Measurements from ENCODE around the gene CDC14B.
"Not testable (repeated sequence)": the region's sequence is repeated elsewhere in the genome, so short reads cannot be mapped to it uniquely, and the experiment has no call there.

CDC14B gene

DNA sequence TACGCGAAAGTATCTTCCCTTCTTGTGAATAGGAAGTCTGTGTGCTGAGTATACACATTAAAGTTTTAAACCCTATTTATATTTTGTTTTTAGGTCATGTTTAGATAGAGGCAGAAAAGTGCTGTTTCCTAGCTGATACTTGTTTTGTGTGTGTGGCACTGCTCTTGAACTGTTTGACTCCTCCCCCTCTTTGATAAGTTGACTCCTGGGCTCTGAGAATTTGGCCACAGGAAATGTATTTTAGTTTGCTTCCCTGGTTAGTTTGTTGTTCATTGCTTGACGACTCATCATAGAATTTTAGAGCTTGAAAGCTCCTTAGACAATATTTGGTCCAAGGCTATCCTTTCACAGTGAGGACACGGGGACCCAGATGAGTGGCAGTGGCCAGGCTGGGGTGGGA is 2.0 kb upstream of the CDC14B start:
- DNase-seq: no peak

DNA sequence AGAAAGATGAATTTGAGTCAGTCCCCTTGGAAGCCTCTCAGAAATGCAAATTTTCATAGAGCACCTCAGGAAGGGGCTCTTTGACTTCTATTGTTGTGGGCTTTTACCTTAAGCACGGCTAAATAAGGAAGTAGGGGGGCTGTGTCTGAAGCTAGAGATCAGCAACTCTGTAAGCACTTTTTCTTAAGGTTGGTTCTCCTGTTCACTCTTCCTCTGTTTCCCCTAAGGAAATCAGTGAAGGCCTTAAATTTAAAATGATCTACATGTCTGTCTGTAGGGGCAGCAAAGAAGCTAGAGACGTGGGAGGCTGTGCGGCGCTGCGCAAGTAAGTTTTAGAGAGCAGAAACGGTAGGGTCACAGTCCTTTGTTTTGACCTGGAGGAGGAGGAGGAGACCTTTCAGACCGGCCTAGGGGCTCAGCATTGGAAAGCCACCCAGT is 1.2 kb upstream of the CDC14B start:
- no peak for DNase-seq

DNA sequence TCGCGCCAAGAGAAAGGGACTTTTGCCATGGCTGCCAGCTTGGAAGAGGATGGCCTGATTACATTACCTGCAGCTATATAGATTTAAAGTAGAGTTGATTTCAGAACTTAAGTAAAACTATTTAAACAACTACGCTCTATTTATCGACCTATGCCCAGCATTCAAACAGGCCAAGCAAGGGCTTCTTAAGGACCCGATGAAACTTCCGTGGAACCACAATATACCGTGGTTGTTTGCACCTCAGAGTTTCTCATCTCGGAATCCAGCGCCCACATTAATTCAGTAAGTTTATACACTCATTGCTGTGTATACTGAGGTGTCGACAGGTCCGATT is 505 bp upstream of the CDC14B start:
- no peak for DNase-seq

DNA sequence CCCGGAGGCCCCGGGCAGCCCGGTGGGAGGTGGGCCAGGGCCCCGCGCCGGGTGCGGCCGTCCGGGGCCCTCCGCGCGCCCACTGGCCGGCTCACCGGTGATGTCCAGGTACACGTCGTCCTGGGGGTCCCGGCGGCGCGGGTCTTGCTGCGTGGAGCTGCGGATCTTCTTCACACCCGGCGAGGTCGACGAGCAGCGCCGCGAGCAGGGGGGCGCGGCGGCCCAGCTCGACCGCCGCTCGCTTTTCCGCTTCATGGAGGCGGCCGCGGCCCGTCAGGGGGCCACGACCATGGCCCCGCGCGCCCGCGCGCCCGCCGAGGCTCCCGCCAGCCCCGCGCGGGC is 548 bp downstream of the CDC14B start:
- no peak for DNase-seq

DNA sequence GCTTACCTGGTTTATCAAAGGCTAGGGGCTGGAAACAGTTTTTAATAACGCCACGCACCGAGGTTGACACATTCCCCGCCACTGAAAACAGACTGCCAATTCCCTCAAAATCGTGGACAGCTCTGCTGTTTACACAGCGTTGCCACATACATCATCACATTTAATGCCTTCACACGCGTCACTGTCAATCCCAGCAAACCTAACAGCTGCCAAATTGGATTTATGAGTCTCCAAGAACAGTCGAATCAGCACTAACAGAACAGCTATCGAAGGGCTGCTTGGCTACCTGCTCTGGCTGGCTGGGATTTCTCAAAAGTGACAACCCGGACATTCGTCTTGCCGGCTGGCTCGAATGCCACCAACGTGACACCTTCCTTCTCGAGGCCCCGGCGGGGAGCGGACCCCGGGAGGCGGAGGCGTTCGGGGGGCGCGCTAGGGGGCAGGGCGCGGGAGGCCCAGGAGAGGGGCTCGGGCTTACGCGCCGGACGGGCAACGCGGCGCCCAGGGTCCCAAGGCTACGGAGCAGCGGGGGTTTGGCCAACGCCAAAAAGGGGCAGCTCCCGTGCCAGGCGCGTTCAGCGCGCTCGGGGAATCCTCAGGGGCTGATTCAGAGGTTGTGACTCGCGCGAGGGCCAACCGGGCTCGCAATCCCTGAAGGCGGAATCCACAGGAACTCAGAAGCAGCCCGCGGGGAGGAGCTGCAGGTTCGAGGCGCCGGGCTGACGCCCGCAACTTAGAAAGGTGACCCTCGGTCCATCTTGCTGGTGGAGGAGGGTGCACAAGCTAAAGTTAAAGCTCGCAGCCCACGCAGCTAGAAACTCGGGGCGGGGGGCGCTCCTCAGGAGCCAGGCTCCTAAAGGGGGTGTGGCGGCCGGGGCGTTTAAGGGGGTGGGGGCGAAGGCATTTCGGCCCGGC is 1.2 kb downstream of the CDC14B start:
- peak; percentile 3 for DNase-seq

DNA sequence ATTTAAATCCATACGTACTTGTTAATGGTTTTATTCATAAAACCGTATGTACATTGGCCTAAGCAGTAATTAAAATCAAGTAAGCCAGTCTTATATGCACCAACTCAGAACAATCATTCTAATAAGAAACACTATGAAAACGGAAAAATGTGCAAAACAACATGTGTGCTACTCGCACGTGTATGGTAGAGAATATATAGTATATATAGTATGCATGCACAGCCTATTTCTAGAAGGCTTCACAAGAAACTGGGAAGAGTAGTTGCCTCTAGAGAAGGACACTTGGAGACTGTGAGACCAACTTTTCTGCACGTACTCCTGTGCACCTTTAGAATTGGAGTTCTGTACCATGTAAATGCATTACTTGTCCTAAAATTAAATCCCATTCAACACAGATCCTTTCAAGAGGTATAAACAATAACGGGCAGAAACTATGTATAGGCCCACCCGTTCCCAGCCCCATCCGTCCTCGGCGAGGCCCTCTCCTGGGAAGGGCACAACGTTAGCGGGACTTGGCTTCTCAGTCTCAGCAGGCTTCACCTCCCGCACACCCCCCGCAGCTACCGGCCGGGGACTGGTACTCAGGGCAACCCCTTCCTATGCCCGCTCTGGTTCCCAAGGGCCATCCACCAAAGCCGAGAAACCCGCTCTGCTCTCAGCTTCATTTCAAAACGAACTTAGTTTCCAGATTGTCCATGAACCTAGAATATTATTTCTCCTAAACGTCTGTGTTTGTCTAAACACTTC is 2.0 kb downstream of the CDC14B start:
- DNase-seq: no peak

DNA sequence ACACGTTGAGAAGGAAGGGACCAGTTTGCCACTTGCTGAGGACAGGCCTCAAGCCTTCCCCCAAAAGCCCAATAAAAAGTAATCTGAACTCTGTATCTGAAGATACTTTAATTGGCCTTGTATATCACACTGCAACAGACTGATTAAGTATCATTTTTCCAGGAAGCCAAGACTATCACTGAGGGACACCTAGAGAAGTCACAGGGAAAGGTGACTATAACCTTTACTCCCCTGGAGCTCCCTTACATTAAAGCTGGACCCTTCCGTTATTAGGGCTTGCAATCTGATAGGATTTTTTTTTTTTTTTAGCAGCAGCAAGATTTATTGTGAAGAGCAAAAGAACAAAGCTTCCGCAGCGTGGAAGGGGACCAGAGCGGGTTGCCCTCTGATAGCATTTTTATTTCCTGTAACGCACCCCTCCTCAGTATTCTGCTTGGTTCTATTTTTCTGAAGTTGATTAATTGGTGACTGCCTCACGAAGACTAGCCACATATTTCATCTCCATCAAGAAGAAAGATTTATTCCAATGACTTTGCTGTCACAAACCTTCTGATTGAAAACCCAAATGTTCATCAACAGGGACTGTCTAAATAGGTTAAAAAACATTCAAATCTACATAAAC is 2.7 kb downstream of the CDC14B start:
- no peak for DNase-seq

DNA sequence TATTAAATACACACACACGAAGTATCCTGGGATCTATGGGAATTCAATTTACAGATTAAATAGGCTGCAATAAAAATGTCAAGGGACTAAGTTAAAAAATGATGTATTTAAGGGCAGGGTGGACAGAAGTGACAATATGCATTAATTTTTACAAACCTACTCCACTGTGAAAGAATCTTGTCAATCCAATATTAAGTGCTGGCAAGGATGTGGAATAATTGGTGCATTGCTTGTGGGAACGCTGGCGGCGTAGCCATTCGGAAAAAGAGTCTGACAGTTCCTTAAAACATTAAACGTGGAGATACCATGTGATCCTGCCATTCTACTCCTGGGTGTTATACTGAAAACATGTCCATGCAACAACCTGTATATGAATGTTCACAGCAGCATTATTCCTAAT is 4.2 kb downstream of the CDC14B start:
- DNase-seq: no peak

DNA sequence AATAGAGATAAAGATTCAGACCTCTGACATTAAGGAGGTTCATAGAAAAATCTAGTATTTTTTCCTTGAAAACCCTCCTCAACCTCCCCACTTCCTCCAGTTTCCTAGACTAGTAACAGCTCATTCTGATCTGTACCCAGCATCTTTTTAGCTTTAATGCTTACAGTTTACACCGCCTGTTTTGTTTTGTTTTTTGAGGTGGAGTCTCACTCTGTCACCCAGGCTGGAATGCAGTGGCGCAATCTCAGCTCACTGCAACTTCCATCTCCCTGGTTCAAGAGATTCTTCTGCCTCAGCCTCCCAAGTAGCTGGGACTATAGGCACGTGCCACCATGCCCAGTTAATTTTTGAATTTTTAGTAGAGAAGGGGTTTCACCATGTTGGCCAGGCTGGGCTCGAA is 5.0 kb downstream of the CDC14B start:
- not testable (repeated sequence) for DNase-seq

DNA sequence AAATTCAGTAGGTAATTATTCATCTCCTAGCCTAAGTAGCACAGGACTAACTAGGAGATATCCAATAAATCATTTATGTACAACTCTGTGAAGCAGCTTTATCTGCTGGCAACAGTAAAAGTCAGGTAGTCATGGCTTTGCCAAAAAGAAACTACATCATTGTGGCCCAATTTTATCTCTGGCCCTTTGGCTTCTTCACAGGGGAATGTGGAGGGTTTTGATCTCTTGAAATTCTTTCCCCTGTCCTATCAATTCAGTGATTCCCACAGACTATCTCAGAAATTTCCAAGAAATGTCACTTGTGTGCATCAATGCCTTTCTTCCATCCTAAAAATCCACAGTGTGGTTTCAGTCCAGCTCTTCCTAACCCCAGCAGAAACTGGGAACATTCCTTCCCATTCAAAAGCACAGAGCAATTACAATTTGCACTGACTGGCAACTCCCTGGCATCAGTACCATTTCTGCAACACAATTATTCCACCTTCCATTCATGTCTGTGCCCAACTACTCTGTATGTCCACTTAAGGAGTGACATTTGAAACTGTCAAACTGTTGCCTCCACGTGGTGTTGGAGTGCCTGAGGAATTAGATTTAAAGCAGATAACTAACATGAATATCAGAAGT is 6.6 kb downstream of the CDC14B start:
- no peak for DNase-seq

DNA sequence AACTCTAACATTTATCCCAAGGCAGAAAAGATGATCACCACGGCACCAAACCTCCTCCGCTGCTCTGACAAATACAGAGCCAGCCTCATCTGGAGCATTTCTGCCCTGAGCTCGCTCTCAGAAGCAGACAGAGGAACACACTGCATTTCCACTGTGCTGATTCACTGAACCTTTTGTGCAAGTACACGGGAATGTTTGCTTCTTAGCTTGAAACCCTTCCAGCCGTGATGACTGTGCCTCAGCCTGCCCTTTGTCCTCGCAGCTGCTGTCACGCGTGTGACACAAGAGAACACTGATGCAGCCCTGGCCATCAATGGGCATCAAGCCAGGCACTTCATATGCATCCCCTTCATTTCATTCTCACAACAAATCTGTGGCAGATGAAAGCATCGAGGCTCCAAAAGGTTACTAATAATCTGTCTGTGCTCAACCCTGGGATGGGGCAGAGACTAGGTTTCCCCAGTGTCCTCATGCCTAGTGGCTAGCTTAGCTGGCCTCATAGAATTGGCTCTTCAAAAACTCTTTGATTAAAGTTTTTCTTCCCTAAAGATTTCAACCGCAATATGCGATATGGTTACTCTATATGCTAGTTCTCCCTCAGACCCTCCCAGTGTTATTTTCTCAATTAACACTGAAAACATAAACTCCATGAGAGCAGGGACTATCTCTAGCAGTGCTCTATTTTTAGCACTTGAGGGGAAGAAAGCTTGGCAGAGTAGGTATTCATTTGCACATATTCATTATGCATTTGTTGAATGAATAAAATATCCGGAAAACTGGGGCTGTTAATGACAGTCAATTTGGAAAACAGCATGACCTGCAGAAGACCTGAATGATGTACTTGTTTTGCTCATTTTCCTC is 7.3 kb downstream of the CDC14B start:
- DNase-seq: no peak

DNA sequence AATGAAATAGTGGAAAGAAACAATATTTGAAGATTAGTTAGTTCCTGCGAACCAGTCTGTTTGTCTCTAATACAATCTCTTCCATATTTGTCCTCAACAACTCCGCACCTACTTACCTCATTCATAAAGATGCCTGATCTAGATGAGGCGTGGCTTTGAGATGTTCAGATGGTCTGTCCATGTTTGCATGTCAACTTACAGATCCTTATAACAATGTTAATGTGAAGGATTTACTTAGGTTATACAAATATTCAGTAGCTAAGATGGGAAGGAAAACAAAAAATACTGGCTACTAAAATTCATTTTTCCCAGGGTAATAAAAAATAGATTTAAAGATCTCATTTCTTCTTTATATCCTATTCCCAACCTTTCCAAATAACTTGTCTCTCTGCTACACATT is 8.3 kb downstream of the CDC14B start:
- DNase-seq: no peak

DNA sequence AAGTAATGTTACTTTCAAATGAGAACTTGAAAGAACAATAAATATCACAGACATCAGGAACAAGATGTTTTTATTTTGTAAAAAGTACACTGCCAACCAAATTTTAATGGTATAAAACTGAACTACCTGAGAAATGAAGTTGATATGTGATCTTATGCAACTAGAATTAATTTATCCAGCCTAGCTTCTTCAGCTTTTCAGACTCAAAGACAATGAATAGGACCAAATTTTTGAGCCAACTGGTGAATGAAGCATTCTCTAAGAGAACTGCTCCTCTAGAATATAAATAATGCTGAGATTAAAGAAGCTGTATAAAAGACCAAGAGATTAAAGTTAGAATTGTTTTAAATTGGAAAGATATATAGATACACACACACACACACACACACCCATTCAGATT is 9.9 kb downstream of the CDC14B start:
- DNase-seq: no peak

DNA sequence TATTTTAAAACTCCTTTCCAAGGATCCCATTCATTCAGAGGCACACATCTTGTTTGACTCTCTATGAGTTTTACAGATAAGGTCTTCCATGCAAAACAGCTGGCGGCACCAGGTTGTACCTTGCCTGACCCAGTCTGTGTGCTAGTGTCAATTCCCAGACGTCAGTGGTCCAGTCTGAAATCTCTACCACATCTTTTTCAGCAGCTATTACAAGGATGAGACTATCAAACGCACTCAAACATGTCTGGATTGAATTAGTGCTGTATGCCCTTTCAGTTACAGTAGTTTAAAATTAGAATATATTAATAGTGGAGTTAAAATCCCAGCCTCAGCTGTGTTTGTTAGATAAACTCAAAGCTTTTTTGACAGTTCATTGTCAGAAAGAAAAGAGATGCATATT is 11.7 kb downstream of the CDC14B start:
- DNase-seq: no peak

DNA sequence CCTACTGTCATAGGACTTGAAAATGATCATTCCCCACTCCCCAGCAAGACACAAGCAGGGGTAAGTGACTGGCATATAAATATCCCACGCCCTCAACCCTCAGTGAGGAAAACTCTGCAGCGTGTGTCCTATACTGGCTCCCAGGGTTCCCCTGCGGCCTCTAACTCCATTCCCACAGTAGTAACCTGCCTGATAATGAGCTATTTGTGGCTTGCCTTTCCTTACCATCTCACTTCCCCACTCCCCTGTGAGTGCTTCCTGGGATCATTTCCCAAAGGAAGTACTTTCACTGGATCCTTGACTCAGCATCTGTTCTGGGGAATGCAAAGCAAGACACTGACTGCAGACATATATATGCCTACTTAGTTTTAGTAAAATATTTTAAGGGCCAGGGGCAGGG is 14.3 kb downstream of the CDC14B start:
- DNase-seq: no peak

DNA sequence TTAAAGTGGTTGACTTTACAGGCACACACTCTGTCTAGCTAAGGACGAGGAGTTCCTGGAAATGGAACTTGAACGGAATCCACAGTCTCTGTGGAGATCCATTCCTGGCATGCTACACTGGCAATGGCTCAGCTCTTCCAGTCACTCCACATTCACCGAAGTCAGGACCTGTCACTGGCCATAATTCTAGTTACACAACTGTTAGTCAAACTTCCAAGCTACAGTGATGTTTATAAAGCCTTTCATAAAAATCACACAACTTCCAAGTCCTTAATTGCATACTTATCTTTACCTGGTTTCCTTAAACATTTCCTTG is 15.7 kb downstream of the CDC14B start:
- DNase-seq: no peak

DNA sequence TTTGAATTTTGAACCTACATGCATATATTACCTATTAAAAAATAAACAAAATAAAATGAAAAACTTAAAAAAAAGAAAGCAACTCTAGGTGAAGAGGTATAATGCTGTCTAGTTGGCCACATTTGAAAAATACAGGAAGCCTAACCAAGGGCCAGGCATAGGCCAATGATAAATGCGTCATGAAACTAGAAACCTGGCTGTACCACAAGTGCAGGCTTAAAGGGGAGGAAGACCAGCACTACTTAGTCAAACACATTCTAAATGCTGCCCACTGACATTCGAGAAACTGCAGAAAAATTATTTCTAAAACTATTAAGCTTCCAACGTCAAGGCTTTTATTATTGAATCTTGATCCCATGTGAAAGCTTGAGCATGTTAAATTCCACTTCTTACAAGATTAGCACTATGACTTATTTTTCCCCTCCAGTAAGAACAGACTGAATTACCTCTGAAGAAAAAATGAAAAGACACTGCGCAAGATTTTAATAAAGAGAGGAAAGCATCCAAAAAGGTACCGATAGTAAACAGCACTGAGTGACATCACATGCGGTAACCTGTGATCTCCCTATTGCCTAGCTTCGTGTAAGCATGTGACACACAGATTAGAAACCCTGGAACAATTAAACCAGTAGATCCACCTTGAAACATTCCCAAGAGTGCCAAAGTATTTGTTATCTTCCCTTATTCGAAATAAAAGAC is 16.2 kb downstream of the CDC14B start:
- no peak for DNase-seq

DNA sequence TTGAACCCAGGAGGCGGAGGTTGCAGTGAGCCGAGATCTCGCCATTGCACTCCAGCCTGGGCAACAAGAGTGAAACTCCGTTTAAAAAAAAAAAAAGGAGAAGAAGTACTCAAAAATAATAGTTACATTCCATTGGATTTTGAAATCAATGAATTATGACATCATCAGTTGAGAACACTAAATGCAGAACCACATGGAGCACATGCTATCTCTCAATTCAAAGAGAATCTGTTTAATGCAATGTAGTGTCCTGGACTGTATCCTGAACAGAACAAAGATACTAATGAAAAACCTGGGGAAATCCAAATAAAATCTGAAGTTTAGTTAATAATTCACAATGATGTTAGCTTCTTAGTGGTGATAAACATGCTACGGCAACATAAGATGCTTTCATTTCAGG is 20.3 kb downstream of the CDC14B start:
- no peak for DNase-seq

DNA sequence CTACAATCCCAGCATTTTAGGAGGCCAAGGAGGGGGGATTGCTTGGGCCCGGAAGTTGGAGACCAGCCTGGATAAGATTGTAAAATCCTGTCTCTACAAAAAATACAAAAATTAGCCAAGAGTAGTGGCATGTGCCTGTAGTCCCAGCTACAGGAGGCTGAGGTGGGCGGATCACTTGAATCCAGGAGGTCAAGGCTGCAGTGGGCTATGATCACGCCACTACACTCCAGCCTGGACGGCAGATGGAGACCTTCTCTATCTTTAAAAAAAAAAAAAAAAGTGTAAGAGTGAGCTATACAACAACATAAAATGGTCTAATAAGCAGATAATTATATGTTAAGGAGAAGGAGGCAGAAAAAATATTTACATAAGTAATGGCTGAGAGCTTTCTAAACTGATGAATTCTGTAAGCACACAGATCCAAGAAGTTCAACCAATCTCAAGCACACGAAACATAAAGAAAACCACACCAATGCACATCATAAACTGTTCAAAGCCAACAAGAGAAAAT is 23.0 kb downstream of the CDC14B start:
- DNase-seq: no peak

DNA sequence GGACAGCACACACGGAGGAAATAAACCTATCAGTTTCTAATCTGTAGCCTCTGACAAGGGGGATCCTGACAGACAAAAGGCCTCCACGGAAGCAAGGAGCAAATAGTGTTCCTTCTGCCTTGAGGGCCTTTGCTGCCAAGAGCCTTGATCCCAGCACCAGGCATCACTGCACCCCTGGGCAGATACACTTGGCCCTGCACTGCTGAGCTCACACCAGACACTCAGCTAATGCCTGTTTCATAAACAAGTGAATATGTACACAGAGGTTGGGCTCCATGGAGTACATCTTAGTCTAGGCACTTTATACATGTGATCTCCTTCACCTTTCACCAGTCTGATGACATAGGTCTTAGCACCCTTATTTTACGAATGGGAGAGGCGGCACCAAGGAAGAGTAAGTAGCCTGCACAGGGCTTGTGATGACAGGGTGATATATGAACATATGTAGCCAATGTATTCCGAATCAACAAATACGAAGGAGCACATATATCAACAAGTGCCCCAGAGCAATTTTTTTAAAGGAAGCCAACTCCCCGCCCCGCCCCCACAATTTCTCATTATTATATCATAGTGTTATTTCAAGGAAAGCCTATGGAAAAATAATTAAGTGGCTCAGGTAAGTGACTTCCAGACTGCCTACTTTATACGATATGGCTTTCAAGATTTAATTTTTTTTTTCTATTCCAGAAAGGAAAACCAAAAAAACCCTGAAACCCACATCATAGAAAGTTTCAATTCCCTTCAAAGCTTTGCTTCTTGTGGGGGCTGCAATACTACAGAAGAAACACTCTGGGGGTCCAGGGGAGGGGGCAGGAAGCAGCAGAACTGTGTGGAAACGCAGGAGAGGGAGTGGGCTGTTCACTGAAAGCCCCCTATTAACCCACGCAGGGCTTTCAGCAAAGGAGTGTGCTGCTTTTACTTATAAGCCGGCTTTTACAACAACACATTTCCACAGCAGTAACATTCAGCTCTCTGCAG is 32.0 kb downstream of the CDC14B start:
- no peak for DNase-seq

DNA sequence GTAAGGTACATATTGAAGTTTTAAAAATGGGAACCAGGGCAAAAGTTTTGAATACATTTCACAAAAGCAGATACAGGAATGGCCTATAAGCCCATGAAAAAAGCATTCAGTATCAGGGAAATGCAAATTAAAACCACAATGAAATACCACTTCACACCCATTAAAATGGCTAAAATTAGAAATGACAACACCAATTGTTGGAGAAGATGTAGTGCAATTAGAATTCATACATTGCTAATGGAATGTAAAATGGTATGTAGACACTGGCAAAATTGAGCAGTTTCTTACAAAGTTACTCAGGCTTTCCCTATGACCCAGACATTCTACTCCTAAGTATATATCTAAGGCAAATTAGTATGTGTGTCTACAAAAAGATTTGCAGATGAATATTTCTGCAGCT is 34.2 kb downstream of the CDC14B start:
- DNase-seq: no peak
